Measurements from ENCODE around the gene HOXA2.

GRCh38 chr7:27145165-27145913 is 42.9 kb upstream of the HOXA2 start:
- TF ChIP-seq POLR2A (IDR thresholded peaks at IDR 0.05): no peak
- no peak for TF ChIP-seq CTCF (IDR thresholded peaks at IDR 0.05 in 4 of 5, conservative IDR thresholded peaks at IDR 0.05 in 1 of 5)

All from gastrocnemius medialis (tissue), 4 donors.